Measurements from ENCODE around the gene PML.

PML gene

GRCh38 chr15:74008901-74009300, 14.4 kb downstream of the PML start:
- no peak for TF ChIP-seq CTCF (IDR thresholded peaks at IDR 0.05; ENCODE audit: low read depth, low read length)
- no peak for DNase-seq (ENCODE audit: low read depth in 2 of 2)
- H3K4me3 ChIP-seq (replicated peaks in 1 of 2; ENCODE audit: low read depth in 2 of 2, low read length in 2 of 2) = no peak overlapping the region

- no peak for TF ChIP-seq CTCF (IDR thresholded peaks at IDR 0.05; ENCODE audit: low read depth, low read length)
- DNase-seq (ENCODE audit: low read depth in 2 of 2) = peak; percentile 79 to 82
- no peak overlapping the region for H3K4me3 ChIP-seq (replicated peaks in 1 of 2; ENCODE audit: low read depth in 2 of 2, low read length in 2 of 2)
Measured at GRCh38 chr15:74010929-74011540, 16.5 kb downstream of the PML start.

DNA sequence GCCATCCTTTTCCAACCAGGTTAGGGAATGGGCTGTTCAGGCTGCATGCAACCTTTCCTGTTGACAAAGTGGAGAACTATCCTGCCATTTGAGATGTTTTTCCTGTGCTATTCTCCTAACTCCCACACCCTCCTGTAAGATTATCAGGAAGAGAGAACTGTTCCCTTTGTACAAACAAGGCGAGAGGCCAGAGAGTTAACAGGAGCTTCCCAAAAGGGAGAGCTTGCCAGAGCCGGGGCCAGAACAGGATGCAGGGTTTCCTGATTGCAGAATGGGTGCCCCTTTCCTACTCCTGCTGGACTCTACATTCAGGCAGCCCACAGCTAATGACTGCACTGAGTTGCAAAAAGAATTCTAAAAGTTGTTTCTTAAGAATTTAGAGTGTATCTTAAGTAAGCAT, 17.1 kb downstream of the PML start:
- H3K4me3 ChIP-seq (replicated peaks in 1 of 2; ENCODE audit: low read depth in 2 of 2, low read length in 2 of 2) = no peak overlapping the region
- no peak for TF ChIP-seq CTCF (IDR thresholded peaks at IDR 0.05; ENCODE audit: low read depth, low read length)
- peak; percentile 42 to 91 for DNase-seq (ENCODE audit: low read depth in 2 of 2)

GRCh38 chr15:74013374-74013894, 18.9 kb downstream of the PML start:
- no peak for TF ChIP-seq CTCF (IDR thresholded peaks at IDR 0.05; ENCODE audit: low read depth, low read length)
- DNase-seq (ENCODE audit: low read depth in 2 of 2) = peak in 1 of 2 donors; percentile 16
- no peak overlapping the region for H3K4me3 ChIP-seq (replicated peaks in 1 of 2; ENCODE audit: low read depth in 2 of 2, low read length in 2 of 2)

- DNase-seq (ENCODE audit: low read depth in 2 of 2) = no peak
- TF ChIP-seq CTCF (IDR thresholded peaks at IDR 0.05; ENCODE audit: low read depth, low read length) = no peak
- no peak overlapping the region for H3K4me3 ChIP-seq (replicated peaks in 1 of 2; ENCODE audit: low read depth in 2 of 2, low read length in 2 of 2)
Measured at GRCh38 chr15:74019734-74020133, 25.2 kb downstream of the PML start.

- TF ChIP-seq CTCF (IDR thresholded peaks at IDR 0.05; ENCODE audit: low read depth, low read length) = no peak
- no peak overlapping the region for H3K4me3 ChIP-seq (replicated peaks in 1 of 2; ENCODE audit: low read depth in 2 of 2, low read length in 2 of 2)
- no peak for DNase-seq (ENCODE audit: low read depth in 2 of 2)
Measured at GRCh38 chr15:74022706-74023470, 28.4 kb downstream of the PML start.

Measured in cardiac fibroblast (primary cell).